ENCODE results near the gene COL4A1.

The COL4A1 gene

GRCh38 chr13:110200276-110200870 lies 106.6 kb downstream of the COL4A1 start:
- no peak for DNase-seq (ENCODE audit: low read depth)
- H3K4me3 ChIP-seq (ENCODE audit: low read depth, low read length), result no peak overlapping the region
- TF ChIP-seq CTCF (IDR thresholded peaks at IDR 0.05; ENCODE audit: insufficient read depth, low read depth, low read length, missing control alignments), result no peak

GRCh38 chr13:110199046-110199831 lies 107.7 kb downstream of the COL4A1 start:
- DNase-seq (ENCODE audit: low read depth), result no peak
- TF ChIP-seq CTCF (IDR thresholded peaks at IDR 0.05; ENCODE audit: insufficient read depth, low read depth, low read length, missing control alignments), result no peak
- H3K4me3 ChIP-seq (ENCODE audit: low read depth, low read length), result no peak overlapping the region

- TF ChIP-seq CTCF (IDR thresholded peaks at IDR 0.05; ENCODE audit: insufficient read depth, low read depth, low read length, missing control alignments), result no peak
- no peak overlapping the region for H3K4me3 ChIP-seq (ENCODE audit: low read depth, low read length)
- no peak for DNase-seq (ENCODE audit: low read depth)
Measured at GRCh38 chr13:110197471-110197870, 109.5 kb downstream of the COL4A1 start.

- TF ChIP-seq CTCF (IDR thresholded peaks at IDR 0.05; ENCODE audit: insufficient read depth, low read depth, low read length, missing control alignments), result no peak
- no peak overlapping the region for H3K4me3 ChIP-seq (ENCODE audit: low read depth, low read length)
- no peak for DNase-seq (ENCODE audit: low read depth)
Measured at GRCh38 chr13:110197026-110197425, 109.9 kb downstream of the COL4A1 start.

GRCh38 chr13:110195547-110196485 lies 111.1 kb downstream of the COL4A1 start:
- no peak for DNase-seq (ENCODE audit: low read depth)
- H3K4me3 ChIP-seq (ENCODE audit: low read depth, low read length), result no peak overlapping the region
- no peak for TF ChIP-seq CTCF (IDR thresholded peaks at IDR 0.05; ENCODE audit: insufficient read depth, low read depth, low read length, missing control alignments)

GRCh38 chr13:110194451-110194850 lies 112.5 kb downstream of the COL4A1 start:
- TF ChIP-seq CTCF (IDR thresholded peaks at IDR 0.05; ENCODE audit: insufficient read depth, low read depth, low read length, missing control alignments), result no peak
- H3K4me3 ChIP-seq (ENCODE audit: low read depth, low read length), result no peak overlapping the region
- DNase-seq (ENCODE audit: low read depth), result no peak
